Lower lobe of right lung (tissue), 2 donors: ENCODE results near the gene TRIM16. TPM values are rescaled to one million over a fixed set of nuclear protein-coding genes. Genes with fewer than 3 reads are reported as not detected.
A peak's percentile ranks its signal among the peaks of the same experiment; 100 is the strongest.
"Not testable (repeated sequence)": the region's sequence is repeated elsewhere in the genome, so short reads cannot be mapped to it uniquely, and the experiment has no call there.

Experiments used
- ATAC-seq, 2 donors: fragments of 200-7000 bp; cut with Tn5 transposase; one replicate each; pipeline ENCODE4 v1.9.1; 2020 to 2022; ENCODE audit warnings: mild to moderate bottlenecking in 2 of 2, moderate library complexity in 2 of 2
- DNase-seq: peaks from one replicate; pipeline ENCODE4 v3.0.0-alpha.2; 2020
- H3K27ac ChIP-seq: fragments of 200-600 bp; one replicate; pipeline ENCODE4 v1.8.0; 2022
- H3K27me3 ChIP-seq: fragments of 200-600 bp; one replicate; pipeline ENCODE4 v1.8.0; 2022; ENCODE audit warnings: low read depth
- H3K36me3 ChIP-seq: fragments of 200-600 bp; one replicate; pipeline ENCODE4 v1.8.0; 2022; ENCODE audit warnings: mild to moderate bottlenecking
- H3K4me1 ChIP-seq: fragments of 200-600 bp; one replicate; pipeline ENCODE4 v1.8.0; 2022
- H3K4me3 ChIP-seq: fragments of 200-600 bp; one replicate; pipeline ENCODE4 v1.8.0; 2022; ENCODE audit warnings: mild to moderate bottlenecking
- H3K9me3 ChIP-seq: fragments of 200-600 bp; one replicate; pipeline ENCODE4 v1.8.0; 2022
- intact Hi-C: fragments of 100-400 bp; cut with DNase I; formaldehyde crosslinking; loops from one replicate; pipeline ENCODE4 v1.11.0; 2022
- total RNA-seq: library from RNA; stranded (reverse); fragmentation: NEBNext Ultra II Directional; extraction: Animal tissue kit (Norgen Biotek cat#: 25700); gene quantifications from one replicate; pipeline ENCODE4 v1.2.1, GENCODE V29; 2021
- donor health status: DM: no; HTN: yes; CAD: no; lungs with severe emphysema.

The TRIM16 gene
- total RNA-seq, 1 donor from 2014 or later: 20.6 TPM

- H3K4me3 ChIP-seq, H3K36me3 ChIP-seq, H3K27ac ChIP-seq, H3K9me3 ChIP-seq, intact Hi-C loops, DNase-seq, H3K4me1 ChIP-seq, H3K27me3 ChIP-seq: not testable (repeated sequence)
- peak in 1 of 2 donors; percentile 48 for ATAC-seq
These were observed 93.3 kb downstream of the TRIM16 start for GRCh38 chr17:15590844-15591243.

GRCh38 chr17:15589544-15590536 lies 94.3 kb downstream of the TRIM16 start:
- H3K4me3 ChIP-seq, H3K4me1 ChIP-seq, H3K27me3 ChIP-seq, H3K36me3 ChIP-seq, H3K27ac ChIP-seq, intact Hi-C loops, DNase-seq, H3K9me3 ChIP-seq: not testable (repeated sequence)
- ATAC-seq: peak in 1 of 2 donors; percentile 12

GRCh38 chr17:15588017-15588416 lies 96.1 kb downstream of the TRIM16 start:
- H3K9me3 ChIP-seq, H3K27ac ChIP-seq, H3K36me3 ChIP-seq, DNase-seq, H3K4me3 ChIP-seq, H3K27me3 ChIP-seq, ATAC-seq, H3K4me1 ChIP-seq, intact Hi-C loops: not testable (repeated sequence)

- H3K27ac ChIP-seq, ATAC-seq, H3K4me3 ChIP-seq, H3K27me3 ChIP-seq, H3K4me1 ChIP-seq, H3K9me3 ChIP-seq, DNase-seq, H3K36me3 ChIP-seq, intact Hi-C loops: not testable (repeated sequence)
These were observed 100.8 kb downstream of the TRIM16 start for GRCh38 chr17:15583313-15583712.

GRCh38 chr17:15581462-15581861 lies 102.6 kb downstream of the TRIM16 start:
- H3K4me3 ChIP-seq, H3K27me3 ChIP-seq, H3K27ac ChIP-seq, H3K4me1 ChIP-seq, H3K36me3 ChIP-seq, H3K9me3 ChIP-seq, intact Hi-C loops, ATAC-seq, DNase-seq: not testable (repeated sequence)

Other genes starting within 250 kb of the TRIM16 start
- 13.4 TPM for gene CDRT4, start 216.7 kb downstream of the TRIM16 start, total RNA-seq
- 16.0 TPM for gene TVP23C, start 120.8 kb downstream of the TRIM16 start, total RNA-seq
- 0.74 TPM for gene FBXW10B, start 64.6 kb downstream of the TRIM16 start, total RNA-seq
- gene ZNF286A, start 15.4 kb upstream of the TRIM16 start, total RNA-seq: 11.2 TPM
- gene TBC1D26, start 48.0 kb upstream of the TRIM16 start, total RNA-seq: not detected